Left lung (tissue), 10 donors: ENCODE data around the gene SLC9A3. TPM values are rescaled to one million over a fixed set of nuclear protein-coding genes. Genes with fewer than 3 reads are reported as not detected.

Experiments used
- ATAC-seq: fragments of 200-7000 bp; cut with Tn5 transposase; one replicate; pipeline ENCODE4 v1.9.1; 2020; ENCODE audit warnings: moderate library complexity
- DNase-seq, 4 donors: peaks; one replicate each; pipeline ENCODE4 v3.0.0-alpha.2; 2013 to 2020
- H3K27ac ChIP-seq, 2 donors: fragments of 200-600 bp; sonication (generic) in 1 of 2; one replicate each; pipeline versions ENCODE4 v1.5.0 to v1.8.0; 2020 to 2021
- H3K27me3 ChIP-seq, 2 donors: fragments of 200-600 bp; sonication (generic) in 1 of 2; one replicate each; pipeline versions ENCODE4 v1.5.0 to v1.8.0; 2020 to 2021
- H3K36me3 ChIP-seq, 2 donors: fragments of 200-600 bp; sonication (generic) in 1 of 2; one replicate each; pipeline versions ENCODE4 v1.5.0 to v1.8.0; 2020 to 2021
- H3K4me1 ChIP-seq, 2 donors: fragments of 200-600 bp; one replicate each; pipeline ENCODE4 v1.8.0; 2021
- H3K4me3 ChIP-seq, 2 donors: fragments of 200-600 bp; sonication (generic) in 1 of 2; one replicate each; pipeline versions ENCODE4 v1.5.0 to v1.8.0; 2020 to 2021; ENCODE audit warnings: mild to moderate bottlenecking in 1 of 2
- H3K9me3 ChIP-seq, 2 donors: fragments of 200-600 bp; sonication (generic) in 1 of 2; one replicate each; pipeline versions ENCODE4 v1.5.0 to v1.8.0; 2020 to 2021
- intact Hi-C, 2 donors: fragments of 100-400 bp; cut with DNase I; formaldehyde crosslinking; loops; one replicate each; pipeline versions ENCODE4 v1.11.2 to v1.14.2; 2022
- polyA plus RNA-seq, 6 donors: library from polyadenylated mRNA; unstranded; fragments of 120-200 nt; gene quantifications; one replicate each; pipeline ENCODE4 v1.2.1, GENCODE V29; 2013; ENCODE audit not compliant: insufficient read length in 6 of 6
- total RNA-seq, 2 donors: library from RNA; stranded (reverse); fragmentation: NEBNext Ultra II Directional; extraction: Animal tissue kit (Norgen Biotek cat#: 25700); gene quantifications; one replicate each; pipeline ENCODE4 v1.2.1, GENCODE V29; 2021
- TF ChIP-seq, protein P1 (sequence below), 2 donors: fragments of 200-600 bp; sonication (generic) in 1 of 2; IDR thresholded peaks; one replicate each; pipeline versions ENCODE4 v1.5.0 to v1.8.0; 2021; ENCODE audit warnings: antibody characterized with exemption in 2 of 2
- donor health status: DM: no; HTN: yes; CAD: no.
- donor health status: DM: no; HTN: no; CAD: no.

The SLC9A3 gene
- total and polyA plus RNA-seq, 8 donors = 0.99 to 4.3 (median 2.9) TPM

DNA sequence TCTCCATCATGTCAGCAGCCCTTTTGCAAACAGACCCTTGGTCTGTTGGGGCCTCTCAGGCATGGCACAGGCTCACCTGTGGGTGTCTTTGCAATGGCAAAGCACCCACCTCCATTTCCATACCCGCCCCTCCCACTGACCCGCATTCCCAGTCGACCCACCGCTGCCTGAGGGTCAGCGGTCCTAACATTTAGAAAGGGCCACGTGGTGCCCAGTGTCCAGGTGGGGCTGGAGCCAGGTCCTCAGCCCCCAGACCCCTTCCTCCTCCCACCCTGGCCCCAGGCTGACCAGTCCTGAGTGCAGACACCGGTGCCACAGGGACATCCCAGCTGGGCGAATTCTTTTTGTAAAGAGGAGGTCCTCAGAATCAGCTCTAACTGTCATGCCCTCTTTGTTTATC lies 44.6 kb upstream of the SLC9A3 start:
- no peak for DNase-seq
- intact Hi-C loops = no loop called here
- no peak for ATAC-seq

DNA sequence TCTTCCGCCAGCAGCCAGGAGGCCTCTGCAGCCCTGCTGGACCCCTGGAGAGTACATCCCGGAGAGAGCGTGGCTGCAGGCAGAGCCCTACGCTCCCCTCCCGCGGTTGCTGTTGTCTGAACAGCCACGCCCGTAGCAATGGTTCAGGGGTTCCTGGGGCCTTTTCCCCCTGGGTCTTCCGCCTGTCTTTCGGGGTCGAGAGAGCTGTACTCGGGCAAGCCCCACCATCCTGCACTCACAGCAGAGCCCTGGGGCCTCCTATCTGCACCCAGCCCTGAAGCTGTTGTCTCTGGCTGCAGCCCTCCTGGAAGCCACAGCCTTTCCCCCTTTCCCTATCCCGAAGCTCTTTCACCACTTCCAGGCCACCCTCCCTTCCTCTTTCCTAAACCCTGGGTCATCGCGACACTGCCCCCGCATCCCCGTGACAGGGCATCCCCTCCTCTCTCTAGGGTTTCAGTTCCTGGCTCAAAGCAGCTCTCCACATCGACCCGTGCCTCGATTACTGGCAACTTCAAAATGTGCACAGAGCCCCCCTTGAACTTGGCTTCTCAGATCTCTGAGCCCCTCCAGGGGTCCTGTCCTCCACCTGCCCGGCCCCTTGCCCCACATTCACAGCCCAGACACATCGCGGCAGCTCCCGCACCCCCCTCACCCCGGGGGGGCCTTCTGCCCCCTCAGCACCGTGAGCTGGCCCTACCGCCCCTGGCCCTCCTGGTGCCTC lies 44.0 kb upstream of the SLC9A3 start:
- intact Hi-C loops = no loop called here
- DNase-seq (no peak), ATAC-seq (no peak)
- TF ChIP-seq, protein P1, sequence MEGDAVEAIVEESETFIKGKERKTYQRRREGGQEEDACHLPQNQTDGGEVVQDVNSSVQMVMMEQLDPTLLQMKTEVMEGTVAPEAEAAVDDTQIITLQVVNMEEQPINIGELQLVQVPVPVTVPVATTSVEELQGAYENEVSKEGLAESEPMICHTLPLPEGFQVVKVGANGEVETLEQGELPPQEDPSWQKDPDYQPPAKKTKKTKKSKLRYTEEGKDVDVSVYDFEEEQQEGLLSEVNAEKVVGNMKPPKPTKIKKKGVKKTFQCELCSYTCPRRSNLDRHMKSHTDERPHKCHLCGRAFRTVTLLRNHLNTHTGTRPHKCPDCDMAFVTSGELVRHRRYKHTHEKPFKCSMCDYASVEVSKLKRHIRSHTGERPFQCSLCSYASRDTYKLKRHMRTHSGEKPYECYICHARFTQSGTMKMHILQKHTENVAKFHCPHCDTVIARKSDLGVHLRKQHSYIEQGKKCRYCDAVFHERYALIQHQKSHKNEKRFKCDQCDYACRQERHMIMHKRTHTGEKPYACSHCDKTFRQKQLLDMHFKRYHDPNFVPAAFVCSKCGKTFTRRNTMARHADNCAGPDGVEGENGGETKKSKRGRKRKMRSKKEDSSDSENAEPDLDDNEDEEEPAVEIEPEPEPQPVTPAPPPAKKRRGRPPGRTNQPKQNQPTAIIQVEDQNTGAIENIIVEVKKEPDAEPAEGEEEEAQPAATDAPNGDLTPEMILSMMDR (IDR thresholded peaks at IDR 0.05) = no peak
- H3K36me3 ChIP-seq = no peaks in the 10 kb centered on the region
- peaks cover 8 to 80% of the 10 kb centered on the region in 2 donors for H3K27me3 ChIP-seq
- no peak overlapping the region for H3K27ac ChIP-seq
- no peaks in the 10 kb centered on the region for H3K9me3 ChIP-seq
- H3K4me3 ChIP-seq = no peak overlapping the region
- no peaks in the 10 kb centered on the region for H3K4me1 ChIP-seq

More for the DNA sequence above, 44.6 kb upstream of the SLC9A3 start:
- no peaks in the 10 kb centered on the region for H3K4me1 ChIP-seq
- TF ChIP-seq, protein P1 (IDR thresholded peaks at IDR 0.05) = no peak
- no peak overlapping the region for H3K27ac ChIP-seq
- H3K4me3 ChIP-seq = no peak overlapping the region
- H3K9me3 ChIP-seq = no peaks in the 10 kb centered on the region
- peaks cover 8 to 86% of the 10 kb centered on the region in 2 donors for H3K27me3 ChIP-seq
- H3K36me3 ChIP-seq = no peaks in the 10 kb centered on the region

DNA sequence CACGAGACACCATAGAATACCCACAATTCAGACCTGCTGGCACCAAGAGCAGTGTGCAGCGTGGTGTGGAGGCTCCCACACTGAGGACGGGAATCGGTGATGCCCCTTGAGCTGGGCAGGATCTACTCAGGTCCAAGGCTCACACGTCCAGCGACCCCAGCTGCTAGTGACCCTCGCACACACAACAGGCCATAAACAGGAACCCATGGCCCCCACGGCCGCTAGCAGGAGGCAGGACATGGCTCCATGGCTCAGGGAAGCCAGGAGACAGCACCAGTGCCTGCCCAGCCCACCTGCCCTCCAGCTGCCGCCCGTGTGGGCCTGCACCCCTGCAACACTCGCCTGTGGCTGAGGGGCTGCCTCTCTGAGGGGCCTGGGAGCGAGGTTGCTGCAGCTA lies 43.4 kb upstream of the SLC9A3 start:
- Histone ChIP-seq H3K27ac (no peak overlapping the region), H3K4me3 (no peak overlapping the region), H3K36me3 (no peaks in the 10 kb centered on the region), H3K9me3 (no peaks in the 10 kb centered on the region), H3K27me3 (peaks cover 8 to 78% of the 10 kb centered on the region in 2 donors), H3K4me1 (no peaks in the 10 kb centered on the region)
- no peak for DNase-seq
- intact Hi-C loops = no loop called here
- no peak for ATAC-seq
- TF ChIP-seq, protein P1 (IDR thresholded peaks at IDR 0.05) = no peak

- H3K27me3 ChIP-seq = peaks cover 8 to 76% of the 10 kb centered on the region in 2 donors
- no peaks in the 10 kb centered on the region for H3K4me1 ChIP-seq
- DNase-seq (no peak), ATAC-seq (no peak)
- H3K4me3 ChIP-seq = no peak overlapping the region
- TF ChIP-seq, protein P1 (IDR thresholded peaks at IDR 0.05) = no peak
- H3K27ac ChIP-seq = no peak overlapping the region
- intact Hi-C loops = no loop called here
- H3K9me3 ChIP-seq = no peaks in the 10 kb centered on the region
- H3K36me3 ChIP-seq = no peaks in the 10 kb centered on the region
Observed at GRCh38 chr5:566636-567309, 42.5 kb upstream of the SLC9A3 start.

DNA sequence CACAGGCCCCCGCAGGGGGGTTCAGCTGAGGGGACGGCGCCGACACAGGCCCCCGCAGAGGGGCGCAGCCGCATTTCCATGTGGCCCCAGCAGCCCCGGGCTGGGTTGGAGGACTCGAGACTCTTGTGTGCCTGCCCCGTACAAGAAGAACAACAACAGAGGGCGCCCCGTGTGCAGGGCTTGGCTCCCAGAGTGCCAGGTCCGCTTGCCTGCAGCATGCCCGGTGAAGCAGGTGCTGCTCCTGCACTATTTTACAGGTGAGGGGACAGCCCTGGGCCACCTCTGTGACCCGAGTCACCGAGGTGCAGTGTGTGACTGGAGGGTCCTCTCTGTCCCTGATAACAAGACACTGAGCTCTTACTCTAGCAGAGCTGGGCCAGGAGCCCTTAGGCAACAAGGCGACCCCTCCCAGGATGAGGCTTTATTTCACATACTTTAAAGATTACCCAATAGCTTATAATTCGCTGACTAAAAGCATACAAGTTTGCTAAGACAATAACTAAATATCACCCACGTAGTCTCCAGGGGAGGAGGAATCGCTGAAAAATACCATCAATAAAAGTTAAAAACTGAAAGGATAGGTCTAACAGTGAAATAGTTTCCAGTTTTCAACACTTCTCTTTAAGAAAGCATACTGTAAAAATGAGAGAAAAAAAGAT lies 41.7 kb upstream of the SLC9A3 start:
- H3K36me3 ChIP-seq = no peaks in the 10 kb centered on the region
- DNase-seq (peak in 1 of 4 donors; percentile 20), ATAC-seq (peak; percentile 33)
- H3K4me3 ChIP-seq = no peak overlapping the region
- H3K9me3 ChIP-seq = no peaks in the 10 kb centered on the region
- H3K27ac ChIP-seq = no peak overlapping the region
- H3K27me3 ChIP-seq = peaks cover 15 to 77% of the 10 kb centered on the region in 2 donors
- intact Hi-C loops = no loop called here
- TF ChIP-seq, protein P1 (IDR thresholded peaks at IDR 0.05) = no peak
- no peaks in the 10 kb centered on the region for H3K4me1 ChIP-seq
